Thymus (tissue), 11 donors: ENCODE measurements around the gene GPD2. TPM values are rescaled to one million over a fixed set of nuclear protein-coding genes. Genes with fewer than 3 reads are reported as not detected.
A peak's percentile ranks its signal among the peaks of the same experiment; 100 is the strongest.

Experiments used
- DNase-seq, 9 donors: peaks; one replicate each; pipeline ENCODE4 v3.0.0-alpha.2; 2013; ENCODE audit warnings: low spot score in 9 of 9, low read depth in 6 of 9, missing footprints in 1 of 9
- H3K27ac ChIP-seq, 2 donors: one replicate each; pipeline ENCODE4 v1.5.1; 2013; ENCODE audit warnings: control low read depth in 1 of 2, low read depth in 1 of 2, low read length in 1 of 2, mild to moderate bottlenecking in 1 of 2, moderate library complexity in 1 of 2
- H3K27me3 ChIP-seq, 2 donors: one replicate each; pipeline ENCODE4 v1.5.1; 2013; ENCODE audit warnings: low read length in 1 of 2; ENCODE audit not compliant: control insufficient read depth in 2 of 2, insufficient read depth in 1 of 2
- H3K36me3 ChIP-seq, 2 donors: one replicate each; pipeline ENCODE4 v1.5.1; 2013; ENCODE audit warnings: low read length in 1 of 2, mild to moderate bottlenecking in 1 of 2, moderate library complexity in 1 of 2; ENCODE audit not compliant: control insufficient read depth in 2 of 2, insufficient read depth in 2 of 2
- H3K4me1 ChIP-seq, 2 donors: one replicate each; pipeline ENCODE4 v1.5.1; 2013; ENCODE audit warnings: low read length in 2 of 2; ENCODE audit not compliant: control insufficient read depth in 2 of 2, insufficient read depth in 2 of 2
- H3K4me3 ChIP-seq, 2 donors: one replicate each; pipeline ENCODE4 v1.5.1; 2013; ENCODE audit warnings: low read length in 2 of 2, control low read depth in 1 of 2, mild to moderate bottlenecking in 1 of 2
- H3K9me3 ChIP-seq, 2 donors: one replicate each; pipeline ENCODE4 v1.5.1; 2013; ENCODE audit warnings: low read length in 1 of 2, mild to moderate bottlenecking in 1 of 2; ENCODE audit not compliant: control insufficient read depth in 2 of 2, insufficient read depth in 1 of 2
- WGBS: extraction: QIAGEN DNeasy Blood & Tissue Kit; methylation state at CpG from one replicate; pipeline ENCODE4 v1.1.7; 2013; 5-methylcytosine and 5-hydroxymethylcytosine counted together
- polyA plus RNA-seq: library from polyadenylated mRNA; stranded (reverse); fragments of 200-250 nt; gene quantifications from one replicate; pipeline ENCODE4 v1.2.3, GENCODE V29; 2013
- total RNA-seq: library from RNA; stranded (reverse); fragments of 120-200 nt; gene quantifications from one replicate; pipeline ENCODE4 v1.2.4, GENCODE V29; 2013
- donor health status: healthy.

The GPD2 gene
- total and polyA plus RNA-seq, 2 donors: 6.5 to 19.6 TPM

- H3K27me3 ChIP-seq: peaks cover 0 to 7% of the 10 kb centered on the region in 2 donors
- no peak overlapping the region for H3K4me3 ChIP-seq
- H3K9me3 ChIP-seq: no peaks in the 10 kb centered on the region
- H3K27ac ChIP-seq: no peak overlapping the region
- H3K4me1 ChIP-seq: peaks cover 0 to 2% of the 10 kb centered on the region in 2 donors
- no peaks in the 10 kb centered on the region for H3K36me3 ChIP-seq
- 89% methylated on average over 1 of the region's 1 CpG for WGBS
- DNase-seq: peak in 1 of 9 donors; percentile 22
Measured at GRCh38 chr2:156430980-156431358, 5.2 kb upstream of the GPD2 start.

GRCh38 chr2:156434461-156435291 is 1.5 kb upstream of the GPD2 start:
- Histone ChIP-seq H3K36me3 (no peaks in the 10 kb centered on the region), H3K9me3 (no peaks in the 10 kb centered on the region), H3K27ac (no peak overlapping the region), H3K4me3 (peak overlapping the region in 1 of 2 donors; percentile 73), H3K27me3 (peaks cover 0 to 11% of the 10 kb centered on the region in 2 donors), H3K4me1 (peaks cover 12 to 17% of the 10 kb centered on the region in 2 donors)
- WGBS: 78% methylated on average over 8 of the region's 8 CpGs
- peak in 1 of 9 donors; percentile 19 for DNase-seq

GRCh38 chr2:156435396-156435717 is 822 bp upstream of the GPD2 start:
- H3K27me3 ChIP-seq: peaks cover 0 to 11% of the 10 kb centered on the region in 2 donors
- peak overlapping the region; percentile 78 to 93 for H3K27ac ChIP-seq
- 5% methylated on average over 18 of the region's 18 CpGs for WGBS
- H3K4me1 ChIP-seq: peaks cover 12 to 17% of the 10 kb centered on the region in 2 donors
- peak overlapping the region; percentile 73 to 79 for H3K4me3 ChIP-seq
- H3K36me3 ChIP-seq: no peaks in the 10 kb centered on the region
- no peaks in the 10 kb centered on the region for H3K9me3 ChIP-seq
- peak in 3 of 9 donors; percentile 2 to 10 (median 3) for DNase-seq

- H3K36me3 ChIP-seq: no peaks in the 10 kb centered on the region
- no peaks in the 10 kb centered on the region for H3K9me3 ChIP-seq
- peak overlapping the region; percentile 78 to 93 for H3K27ac ChIP-seq
- peak in 8 of 9 donors; percentile 3 to 74 (median 32) for DNase-seq
- peaks cover 0 to 11% of the 10 kb centered on the region in 2 donors for H3K27me3 ChIP-seq
- H3K4me1 ChIP-seq: peaks cover 12 to 17% of the 10 kb centered on the region in 2 donors
- 1% methylated on average over 15 of the region's 15 CpGs for WGBS
- peak overlapping the region; percentile 73 to 79 for H3K4me3 ChIP-seq
Measured at GRCh38 chr2:156436497-156437085, 412 bp downstream of the GPD2 start.

- Histone ChIP-seq H3K9me3 (no peaks in the 10 kb centered on the region), H3K27ac (peak overlapping the region; percentile 27 to 78), H3K36me3 (no peaks in the 10 kb centered on the region), H3K4me3 (peak overlapping the region; percentile 73 to 79), H3K27me3 (peaks cover 0 to 11% of the 10 kb centered on the region in 2 donors), H3K4me1 (peaks cover 12 to 17% of the 10 kb centered on the region in 2 donors)
- 45% methylated on average over 6 of the region's 6 CpGs for WGBS
- DNase-seq: peak in 2 of 9 donors; percentile 5 to 20
Measured at GRCh38 chr2:156437272-156437930, 1.2 kb downstream of the GPD2 start.

- H3K36me3 ChIP-seq: no peaks in the 10 kb centered on the region
- WGBS: 92% methylated on average over 4 of the region's 4 CpGs
- H3K27ac ChIP-seq: no peak overlapping the region
- H3K4me1 ChIP-seq: peaks cover 12 to 17% of the 10 kb centered on the region in 2 donors
- H3K27me3 ChIP-seq: peaks cover 0 to 11% of the 10 kb centered on the region in 2 donors
- no peaks in the 10 kb centered on the region for H3K9me3 ChIP-seq
- H3K4me3 ChIP-seq: no peak overlapping the region
- DNase-seq: no peak
Measured at GRCh38 chr2:156437931-156438410, 1.8 kb downstream of the GPD2 start.

- no peak for DNase-seq
- Histone ChIP-seq H3K4me3 (no peak overlapping the region), H3K4me1 (peaks cover under 1 to 3% of the 10 kb centered on the region in 2 donors), H3K36me3 (no peaks in the 10 kb centered on the region), H3K27me3 (no peaks in the 10 kb centered on the region), H3K27ac (no peak overlapping the region), H3K9me3 (no peaks in the 10 kb centered on the region)
Measured at GRCh38 chr2:156443089-156443488, 6.9 kb downstream of the GPD2 start.

- WGBS: 96% methylated on average over 6 of the region's 6 CpGs
- H3K4me1 ChIP-seq: no peaks in the 10 kb centered on the region
- no peak for DNase-seq
- no peaks in the 10 kb centered on the region for H3K36me3 ChIP-seq
- H3K27ac ChIP-seq: no peak overlapping the region
- no peaks in the 10 kb centered on the region for H3K27me3 ChIP-seq
- no peaks in the 10 kb centered on the region for H3K9me3 ChIP-seq
- no peak overlapping the region for H3K4me3 ChIP-seq
Measured at GRCh38 chr2:156445296-156446220, 9.4 kb downstream of the GPD2 start.
